ENCODE data around the gene SYCP3. TPM values are rescaled to one million over a fixed set of nuclear protein-coding genes. Genes with fewer than 3 reads are reported as not detected.
"Not testable (repeated sequence)": the region's sequence is repeated elsewhere in the genome, so short reads cannot be mapped to it uniquely, and the experiment has no call there.

SYCP3 gene
- total and polyA plus RNA-seq, 2 experiments from 2014 or later, result 0.07 to 1.2 TPM

DNA sequence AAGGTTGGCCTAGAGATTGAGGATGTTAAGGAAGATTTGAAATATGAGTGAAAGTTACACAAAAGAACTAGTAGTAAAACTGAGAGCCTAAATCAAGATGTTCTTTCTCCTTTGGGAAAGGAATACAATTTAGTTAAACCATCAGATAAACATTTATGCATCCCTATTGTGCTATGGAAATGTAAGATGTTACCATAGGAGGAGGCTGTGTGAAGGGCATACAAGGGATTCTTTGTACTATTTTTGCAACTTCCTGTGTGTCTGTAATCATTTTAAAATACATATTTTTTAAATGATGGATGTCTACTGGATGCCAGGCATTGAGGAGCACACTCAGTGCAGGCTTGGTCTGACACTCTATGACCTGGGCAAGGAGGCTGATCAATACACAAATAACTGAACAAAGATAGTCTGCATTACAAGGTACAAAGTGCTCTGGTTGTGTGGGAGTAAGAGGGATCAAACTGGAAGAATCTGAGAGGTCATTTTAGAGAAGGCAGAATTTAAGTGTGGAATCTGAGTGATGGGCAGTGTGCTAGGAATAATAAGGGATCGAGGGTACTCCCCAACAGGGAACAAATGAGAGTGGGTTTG, 47.7 kb downstream of the SYCP3 start:
- H3K4me2 ChIP-seq, result no peak overlapping the region
- no peaks in the 10 kb centered on the region for H4K20me1 ChIP-seq (ENCODE audit: insufficient read depth, poor library complexity, severe bottlenecking)
- 100% methylated on average over 1 of the region's 1 CpG for WGBS (ENCODE audit: low lambda C conversion rate, missing lambda C conversion rate)
- H3K9me3 ChIP-seq (ENCODE audit: low read depth), result no peaks in the 10 kb centered on the region
- H3K27me3 ChIP-seq, result no peaks in the 10 kb centered on the region
- no peaks in the 10 kb centered on the region for H3K79me2 ChIP-seq
- H3K9me2 ChIP-seq (replicated peaks; ENCODE audit: insufficient read depth), result no peaks in the 10 kb centered on the region
- H2AFZ ChIP-seq, result no peak overlapping the region
- no peak for TF ChIP-seq EZH2 (IDR thresholded peaks at IDR 0.05; ENCODE audit: borderline replicate concordance)
- TF ChIP-seq, protein P1, sequence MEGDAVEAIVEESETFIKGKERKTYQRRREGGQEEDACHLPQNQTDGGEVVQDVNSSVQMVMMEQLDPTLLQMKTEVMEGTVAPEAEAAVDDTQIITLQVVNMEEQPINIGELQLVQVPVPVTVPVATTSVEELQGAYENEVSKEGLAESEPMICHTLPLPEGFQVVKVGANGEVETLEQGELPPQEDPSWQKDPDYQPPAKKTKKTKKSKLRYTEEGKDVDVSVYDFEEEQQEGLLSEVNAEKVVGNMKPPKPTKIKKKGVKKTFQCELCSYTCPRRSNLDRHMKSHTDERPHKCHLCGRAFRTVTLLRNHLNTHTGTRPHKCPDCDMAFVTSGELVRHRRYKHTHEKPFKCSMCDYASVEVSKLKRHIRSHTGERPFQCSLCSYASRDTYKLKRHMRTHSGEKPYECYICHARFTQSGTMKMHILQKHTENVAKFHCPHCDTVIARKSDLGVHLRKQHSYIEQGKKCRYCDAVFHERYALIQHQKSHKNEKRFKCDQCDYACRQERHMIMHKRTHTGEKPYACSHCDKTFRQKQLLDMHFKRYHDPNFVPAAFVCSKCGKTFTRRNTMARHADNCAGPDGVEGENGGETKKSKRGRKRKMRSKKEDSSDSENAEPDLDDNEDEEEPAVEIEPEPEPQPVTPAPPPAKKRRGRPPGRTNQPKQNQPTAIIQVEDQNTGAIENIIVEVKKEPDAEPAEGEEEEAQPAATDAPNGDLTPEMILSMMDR (IDR thresholded peaks at IDR 0.05; ENCODE audit: poor library complexity), result no peak
- no peak for TF ChIP-seq EZH2phosphoT487 (IDR thresholded peaks at IDR 0.05; ENCODE audit: low read depth, severe bottlenecking, unreplicated experiment)
- no peak overlapping the region for H3K27ac ChIP-seq
- no peak for DNase-seq (ENCODE audit: low spot score)
- H3K36me3 ChIP-seq (replicated peaks; ENCODE audit: insufficient read depth, low read depth), result no peaks in the 10 kb centered on the region
- H3K4me1 ChIP-seq (ENCODE audit: insufficient read depth), result peaks cover 19% of the 10 kb centered on the region
- no peak overlapping the region for H3K4me3 ChIP-seq

DNA sequence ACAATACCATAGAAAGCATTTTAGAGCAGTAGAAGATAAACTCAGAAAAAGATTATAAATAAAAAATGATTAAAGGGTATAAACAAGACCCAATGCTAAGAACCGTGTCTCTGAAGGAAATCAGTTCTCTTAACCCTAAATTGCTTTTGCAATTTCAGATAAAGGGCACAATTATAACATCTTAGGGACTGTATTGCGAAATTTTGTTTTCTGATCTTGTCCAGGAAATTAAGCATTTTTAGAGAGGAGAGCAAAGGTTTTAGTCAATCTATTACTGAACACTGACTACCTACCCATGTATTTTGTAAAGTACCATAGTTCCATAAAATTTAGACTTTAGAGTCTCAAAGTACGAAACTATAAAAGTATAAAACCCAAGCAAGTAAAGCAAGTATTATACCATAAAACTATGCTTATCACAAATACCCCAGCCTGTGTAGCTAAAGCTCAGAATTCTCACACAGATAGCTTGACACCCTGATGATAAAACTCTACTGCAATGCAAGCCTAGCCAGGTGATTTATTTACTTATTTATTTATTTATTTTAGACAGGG, 48.6 kb downstream of the SYCP3 start:
- Histone ChIP-seq H4K20me1 (ENCODE audit: insufficient read depth, poor library complexity, severe bottlenecking) (no peaks in the 10 kb centered on the region), H3K4me2 (no peak overlapping the region), H3K27me3 (no peaks in the 10 kb centered on the region), H3K9me2 (replicated peaks; ENCODE audit: insufficient read depth) (no peaks in the 10 kb centered on the region), H2AFZ (no peak overlapping the region), H3K27ac (no peak overlapping the region), H3K9me3 (ENCODE audit: low read depth) (no peaks in the 10 kb centered on the region), H3K4me3 (no peak overlapping the region), H3K79me2 (no peaks in the 10 kb centered on the region), H3K36me3 (replicated peaks; ENCODE audit: insufficient read depth, low read depth) (no peaks in the 10 kb centered on the region), H3K4me1 (ENCODE audit: insufficient read depth) (peaks cover 11% of the 10 kb centered on the region)
- no peak for TF ChIP-seq EZH2phosphoT487 (IDR thresholded peaks at IDR 0.05; ENCODE audit: low read depth, severe bottlenecking, unreplicated experiment)
- no peak for DNase-seq (ENCODE audit: low spot score)
- WGBS (ENCODE audit: low lambda C conversion rate, missing lambda C conversion rate), result 63% methylated on average over 3 of the region's 3 CpGs

DNA sequence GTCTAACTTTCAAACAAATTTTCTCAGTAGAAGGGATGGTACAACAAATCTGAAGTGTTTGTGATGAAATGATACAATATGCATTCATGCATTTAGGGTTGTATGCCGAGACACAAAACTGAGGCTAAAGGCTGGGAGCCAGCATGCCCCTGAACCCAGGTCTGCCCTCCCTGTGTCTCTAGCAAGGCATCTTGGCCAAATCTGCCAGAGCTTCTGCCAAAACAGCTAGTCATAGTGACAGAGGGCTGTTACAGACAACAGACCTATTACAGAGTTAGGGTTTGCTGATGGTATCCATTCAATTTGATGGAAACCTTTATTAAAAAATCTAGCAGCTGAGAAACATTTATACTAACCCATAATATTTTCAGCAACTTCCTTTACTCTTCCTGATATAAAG, 53.1 kb downstream of the SYCP3 start:
- H3K79me2 ChIP-seq, result no peaks in the 10 kb centered on the region
- no peaks in the 10 kb centered on the region for H3K9me3 ChIP-seq (ENCODE audit: low read depth)
- no peaks in the 10 kb centered on the region for H3K9me2 ChIP-seq (replicated peaks; ENCODE audit: insufficient read depth)
- H3K4me1 ChIP-seq (ENCODE audit: insufficient read depth), result peaks cover 2% of the 10 kb centered on the region
- no peaks in the 10 kb centered on the region for H4K20me1 ChIP-seq (ENCODE audit: insufficient read depth, poor library complexity, severe bottlenecking)
- H3K36me3 ChIP-seq (replicated peaks; ENCODE audit: insufficient read depth, low read depth), result no peaks in the 10 kb centered on the region
- H3K4me2 ChIP-seq, result no peak overlapping the region
- no peak overlapping the region for H3K27ac ChIP-seq
- H3K4me3 ChIP-seq, result no peak overlapping the region
- DNase-seq (ENCODE audit: low spot score), result no peak
- TF ChIP-seq EZH2 (IDR thresholded peaks at IDR 0.05; ENCODE audit: borderline replicate concordance) (no peak), EZH2phosphoT487 (IDR thresholded peaks at IDR 0.05; ENCODE audit: low read depth, severe bottlenecking, unreplicated experiment) (no peak)
- TF ChIP-seq, protein P1 (IDR thresholded peaks at IDR 0.05; ENCODE audit: poor library complexity), result no peak
- H3K27me3 ChIP-seq, result no peaks in the 10 kb centered on the region
- H2AFZ ChIP-seq, result no peak overlapping the region
- WGBS (ENCODE audit: low lambda C conversion rate, missing lambda C conversion rate), result 88% methylated on average over 1 of the region's 1 CpG

DNA sequence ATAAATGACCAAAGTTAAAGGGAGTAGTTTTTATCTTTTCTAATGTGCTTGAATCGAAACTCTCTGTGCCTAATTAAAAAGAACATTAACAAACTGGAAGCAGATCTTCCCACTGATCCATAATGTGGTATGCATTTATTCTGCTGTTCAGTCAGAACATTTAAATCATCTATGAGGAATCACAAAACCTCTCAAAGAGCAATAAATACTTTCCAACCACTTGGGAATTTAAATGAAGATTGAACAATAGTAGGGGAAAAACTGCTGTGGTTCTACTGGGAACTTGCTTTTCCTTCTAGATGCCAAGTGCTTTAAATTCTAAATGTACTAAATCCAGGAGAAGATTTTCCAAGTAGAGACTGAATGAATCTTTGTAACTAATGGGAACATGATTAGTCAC, 54.2 kb downstream of the SYCP3 start:
- TF ChIP-seq EZH2 (IDR thresholded peaks at IDR 0.05; ENCODE audit: borderline replicate concordance) (no peak), EZH2phosphoT487 (IDR thresholded peaks at IDR 0.05; ENCODE audit: low read depth, severe bottlenecking, unreplicated experiment) (no peak)
- TF ChIP-seq, protein P1 (IDR thresholded peaks at IDR 0.05; ENCODE audit: poor library complexity), result no peak
- H3K36me3 ChIP-seq (replicated peaks; ENCODE audit: insufficient read depth, low read depth), result no peaks in the 10 kb centered on the region
- H4K20me1 ChIP-seq (ENCODE audit: insufficient read depth, poor library complexity, severe bottlenecking), result no peaks in the 10 kb centered on the region
- H3K27ac ChIP-seq, result no peak overlapping the region
- H2AFZ ChIP-seq, result no peak overlapping the region
- no peak for DNase-seq (ENCODE audit: low spot score)
- 82% methylated on average over 1 of the region's 1 CpG for WGBS (ENCODE audit: low lambda C conversion rate, missing lambda C conversion rate)
- H3K4me1 ChIP-seq (ENCODE audit: insufficient read depth), result no peaks in the 10 kb centered on the region
- no peaks in the 10 kb centered on the region for H3K9me2 ChIP-seq (replicated peaks; ENCODE audit: insufficient read depth)
- H3K9me3 ChIP-seq (ENCODE audit: low read depth), result no peaks in the 10 kb centered on the region
- no peaks in the 10 kb centered on the region for H3K27me3 ChIP-seq
- H3K4me2 ChIP-seq, result no peak overlapping the region
- H3K4me3 ChIP-seq, result no peak overlapping the region
- H3K79me2 ChIP-seq, result no peaks in the 10 kb centered on the region

DNA sequence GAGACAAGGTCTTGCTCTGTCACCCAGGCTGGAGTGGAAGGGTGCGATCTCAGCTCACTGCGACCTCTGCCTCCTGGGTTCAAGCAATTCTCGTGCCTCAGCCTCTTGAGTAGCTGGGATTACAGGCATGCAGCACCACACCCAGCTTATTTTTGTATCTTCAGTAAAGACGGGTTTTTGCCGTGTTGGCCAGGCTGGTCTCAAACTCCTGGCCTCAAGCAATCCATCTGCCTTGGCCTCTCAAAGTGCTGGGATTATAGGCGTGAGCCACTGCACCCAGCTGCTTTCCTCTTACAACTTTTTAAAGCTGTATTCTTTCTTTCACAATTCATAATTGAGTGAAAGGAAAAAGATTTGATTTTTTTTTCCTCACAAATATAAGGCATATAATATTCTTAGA, 57.6 kb downstream of the SYCP3 start:
- H3K27me3 ChIP-seq; H3K79me2 ChIP-seq; DNase-seq (ENCODE audit: low spot score); H3K9me2 ChIP-seq (replicated peaks; ENCODE audit: insufficient read depth); H3K4me3 ChIP-seq; H2AFZ ChIP-seq; H3K4me1 ChIP-seq (ENCODE audit: insufficient read depth); H3K27ac ChIP-seq; H4K20me1 ChIP-seq (ENCODE audit: insufficient read depth, poor library complexity, severe bottlenecking); H3K4me2 ChIP-seq; H3K9me3 ChIP-seq (ENCODE audit: low read depth); H3K36me3 ChIP-seq (replicated peaks; ENCODE audit: insufficient read depth, low read depth): not testable (repeated sequence)
- WGBS (ENCODE audit: low lambda C conversion rate, missing lambda C conversion rate), result 84% methylated on average over 6 of the region's 6 CpGs

Data from hepatocyte (in vitro differentiated cells).